Tibial artery (tissue), 4 donors: Measurements from ENCODE around the gene SCARF1.

Experiments
- DNase-seq, 2 donors: peaks; one replicate each; pipeline ENCODE4 v3.0.0-alpha.2; 2019
- H3K27ac ChIP-seq, 2 donors: fragments of 200-600 bp; sonication (generic) in 1 of 2; 1 replicate in 1 of 2; 2 replicates in 1 of 2; pipeline ENCODE4 v1.5.1; 2018 to 2019; ENCODE audit warnings: mild to moderate bottlenecking in 1 of 2
- H3K27me3 ChIP-seq, 2 donors: fragments of 200-600 bp; sonication (generic) in 1 of 2; one replicate each; pipeline versions ENCODE4 v1.5.1 to v1.6.0; 2016 to 2019
- H3K36me3 ChIP-seq, 3 donors: fragments of 200-600 bp; sonication (generic) in 2 of 3; one replicate each; pipeline ENCODE4 v1.5.1; 2016 to 2019; ENCODE audit warnings: mild to moderate bottlenecking in 2 of 3
- H3K4me1 ChIP-seq, 4 donors: fragments of 200-600 bp; sonication (generic) in 2 of 4; 1 replicate in 3 of 4; 2 replicates in 1 of 4; pipeline ENCODE4 v1.5.1; 2016 to 2019
- H3K4me3 ChIP-seq, 2 donors: fragments of 200-600 bp; sonication (generic) in 1 of 2; 1 replicate in 1 of 2; 2 replicates in 1 of 2; pipeline ENCODE4 v1.5.1; 2018 to 2019; ENCODE audit warnings: mild to moderate bottlenecking in 2 of 2
- H3K9me3 ChIP-seq, 3 donors: fragments of 200-600 bp; sonication (generic) in 1 of 3; one replicate each; pipeline ENCODE4 v1.5.1; 2016 to 2019
- intact Hi-C: fragments of 100-400 bp; cut with DNase I; formaldehyde crosslinking; loops from one replicate; pipeline ENCODE4 v1.15.0; 2023; ENCODE audit warnings: low total_unique reads
- TF ChIP-seq, protein P1 (sequence below), 2 experiments: fragments of 200-600 bp in 1 of 2; fragments of 450-650 bp in 1 of 2; IDR thresholded peaks; one replicate each; pipeline ENCODE4 v1.5.1; 2017 to 2019; ENCODE audit warnings: antibody characterized with exemption in 2 of 2, mild to moderate bottlenecking in 1 of 2, moderate library complexity in 1 of 2

The SCARF1 gene

DNA sequence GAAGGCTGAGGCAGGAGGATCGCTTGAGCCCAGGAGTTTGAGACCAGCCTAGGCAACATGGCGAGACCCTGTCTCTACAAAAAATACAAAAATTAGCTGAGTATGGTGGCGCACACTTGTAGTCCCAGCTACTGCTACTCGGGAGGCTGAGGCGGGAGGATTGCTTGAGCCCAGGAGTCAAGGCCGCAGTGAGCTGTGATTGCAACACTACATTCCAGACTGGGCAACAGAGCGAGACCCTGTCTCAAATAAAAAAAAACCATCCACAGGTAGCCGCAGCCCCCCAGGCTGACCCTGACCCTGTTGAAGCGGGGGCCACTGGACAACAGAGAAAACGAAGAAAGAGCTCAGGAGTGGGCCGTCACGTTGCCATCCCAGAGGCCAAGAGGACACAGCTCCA is 20.9 kb downstream of the SCARF1 start:
- TF ChIP-seq, protein P1, sequence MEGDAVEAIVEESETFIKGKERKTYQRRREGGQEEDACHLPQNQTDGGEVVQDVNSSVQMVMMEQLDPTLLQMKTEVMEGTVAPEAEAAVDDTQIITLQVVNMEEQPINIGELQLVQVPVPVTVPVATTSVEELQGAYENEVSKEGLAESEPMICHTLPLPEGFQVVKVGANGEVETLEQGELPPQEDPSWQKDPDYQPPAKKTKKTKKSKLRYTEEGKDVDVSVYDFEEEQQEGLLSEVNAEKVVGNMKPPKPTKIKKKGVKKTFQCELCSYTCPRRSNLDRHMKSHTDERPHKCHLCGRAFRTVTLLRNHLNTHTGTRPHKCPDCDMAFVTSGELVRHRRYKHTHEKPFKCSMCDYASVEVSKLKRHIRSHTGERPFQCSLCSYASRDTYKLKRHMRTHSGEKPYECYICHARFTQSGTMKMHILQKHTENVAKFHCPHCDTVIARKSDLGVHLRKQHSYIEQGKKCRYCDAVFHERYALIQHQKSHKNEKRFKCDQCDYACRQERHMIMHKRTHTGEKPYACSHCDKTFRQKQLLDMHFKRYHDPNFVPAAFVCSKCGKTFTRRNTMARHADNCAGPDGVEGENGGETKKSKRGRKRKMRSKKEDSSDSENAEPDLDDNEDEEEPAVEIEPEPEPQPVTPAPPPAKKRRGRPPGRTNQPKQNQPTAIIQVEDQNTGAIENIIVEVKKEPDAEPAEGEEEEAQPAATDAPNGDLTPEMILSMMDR (IDR thresholded peaks at IDR 0.05): no peak
- Histone ChIP-seq H3K36me3 (peaks cover 0 to 11% (median 4%) of the 10 kb centered on the region in 3 donors), H3K27ac (no peak overlapping the region), H3K4me3 (no peak overlapping the region), H3K27me3 (no peaks in the 10 kb centered on the region), H3K9me3 (no peaks in the 10 kb centered on the region), H3K4me1 (peaks cover 0 to 32% (median 20%) of the 10 kb centered on the region in 4 donors)
- intact Hi-C loops: no loop called here
- no peak for DNase-seq

DNA sequence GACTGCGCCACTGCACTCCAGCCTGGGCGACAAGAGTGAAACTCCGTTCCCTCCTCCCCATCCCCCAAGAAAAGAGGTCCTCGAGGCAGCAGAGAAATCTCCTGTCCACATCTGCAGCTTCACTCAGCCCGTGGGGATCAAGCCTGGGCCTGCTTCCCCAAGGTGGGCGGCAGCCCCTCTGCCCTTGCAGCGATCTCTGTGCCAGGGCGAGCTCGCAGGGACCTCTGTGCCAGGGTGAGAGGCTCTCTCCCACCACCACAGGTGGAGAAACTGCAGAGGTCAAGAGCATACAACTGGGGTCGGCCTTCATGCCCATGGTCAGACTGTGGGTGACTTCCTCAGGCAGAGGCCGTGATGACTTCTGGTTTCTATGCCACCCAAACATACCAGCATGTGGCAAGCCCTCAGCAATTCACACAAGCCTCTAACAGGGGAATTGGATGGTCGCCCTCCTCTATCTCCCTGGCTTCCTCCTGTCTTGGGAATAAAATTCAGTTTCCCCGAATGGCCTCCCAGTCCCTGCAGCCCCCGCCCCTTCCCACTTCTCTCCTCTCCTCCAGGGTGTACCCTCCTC is 22.4 kb downstream of the SCARF1 start:
- Histone ChIP-seq H3K27ac (no peak overlapping the region), H3K36me3 (peaks cover 0 to 19% (median 4%) of the 10 kb centered on the region in 3 donors), H3K9me3 (no peaks in the 10 kb centered on the region), H3K27me3 (no peaks in the 10 kb centered on the region), H3K4me1 (peaks cover 0 to 24% (median 16%) of the 10 kb centered on the region in 4 donors), H3K4me3 (no peak overlapping the region)
- intact Hi-C loops: no loop called here
- DNase-seq: no peak
- TF ChIP-seq, protein P1 (IDR thresholded peaks at IDR 0.05): no peak

DNA sequence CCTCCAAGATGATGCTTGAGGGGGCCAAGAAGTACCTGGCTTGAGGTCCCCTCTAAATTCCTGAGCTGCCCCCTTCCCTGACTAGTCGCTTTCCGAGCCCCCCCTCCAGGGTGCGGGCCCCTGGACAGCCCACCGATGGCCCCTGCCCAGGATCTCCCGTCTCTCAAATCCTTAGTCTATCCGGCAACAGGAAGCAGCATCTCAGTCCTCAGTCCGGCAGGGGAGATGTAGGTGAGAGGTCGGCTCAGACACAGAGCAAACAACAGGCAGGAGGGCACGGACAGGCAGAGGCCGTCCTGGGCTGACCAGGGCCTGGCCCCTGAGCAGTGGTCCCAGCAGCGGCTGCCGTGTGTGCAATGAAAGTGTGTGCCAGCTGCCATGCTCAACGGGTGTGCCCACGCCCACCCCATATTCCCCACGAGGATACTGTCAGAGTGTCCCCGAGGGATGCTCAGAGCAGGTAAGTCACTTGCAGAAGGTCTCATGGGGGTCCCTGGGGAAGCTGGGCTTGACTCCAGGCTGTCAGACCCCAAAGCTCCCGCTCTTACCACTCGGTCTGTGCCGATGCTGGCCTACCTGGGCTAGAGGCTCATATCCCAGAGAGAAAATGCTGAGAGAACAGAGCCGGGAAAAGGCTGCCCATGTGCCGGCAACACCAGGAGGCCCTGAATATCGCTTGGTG is 24.1 kb downstream of the SCARF1 start:
- Histone ChIP-seq H3K4me1 (peaks cover 0 to 8% (median 2%) of the 10 kb centered on the region in 4 donors), H3K27me3 (no peaks in the 10 kb centered on the region), H3K36me3 (peaks cover 0 to 26% (median 4%) of the 10 kb centered on the region in 3 donors), H3K4me3 (no peak overlapping the region), H3K27ac (no peak overlapping the region), H3K9me3 (no peaks in the 10 kb centered on the region)
- TF ChIP-seq, protein P1 (IDR thresholded peaks at IDR 0.05): no peak
- DNase-seq: no peak
- intact Hi-C loops: no loop called here

DNA sequence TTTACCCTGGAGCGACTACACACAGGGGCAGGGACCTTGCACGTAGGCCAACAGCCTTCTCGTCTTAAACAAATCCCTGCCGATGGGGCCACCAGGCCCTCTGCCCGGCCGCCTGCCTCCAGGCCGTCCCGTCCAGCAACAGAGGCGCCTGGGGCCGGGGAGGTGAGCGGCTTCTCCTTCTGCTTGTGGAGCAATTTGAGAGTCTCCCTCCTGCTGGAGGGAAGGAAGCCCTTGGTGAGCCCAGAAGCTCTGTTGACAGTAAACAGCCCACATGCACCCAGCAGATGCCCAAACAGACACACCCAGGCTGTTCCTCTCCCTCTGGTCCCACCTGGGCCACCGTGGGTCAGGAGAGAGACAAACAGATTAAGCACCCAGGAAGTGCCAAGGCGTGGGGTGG is 25.0 kb downstream of the SCARF1 start:
- peaks cover 0 to 26% (median 7%) of the 10 kb centered on the region in 3 donors for H3K36me3 ChIP-seq
- no peak for DNase-seq
- intact Hi-C loops: no loop called here

DNA sequence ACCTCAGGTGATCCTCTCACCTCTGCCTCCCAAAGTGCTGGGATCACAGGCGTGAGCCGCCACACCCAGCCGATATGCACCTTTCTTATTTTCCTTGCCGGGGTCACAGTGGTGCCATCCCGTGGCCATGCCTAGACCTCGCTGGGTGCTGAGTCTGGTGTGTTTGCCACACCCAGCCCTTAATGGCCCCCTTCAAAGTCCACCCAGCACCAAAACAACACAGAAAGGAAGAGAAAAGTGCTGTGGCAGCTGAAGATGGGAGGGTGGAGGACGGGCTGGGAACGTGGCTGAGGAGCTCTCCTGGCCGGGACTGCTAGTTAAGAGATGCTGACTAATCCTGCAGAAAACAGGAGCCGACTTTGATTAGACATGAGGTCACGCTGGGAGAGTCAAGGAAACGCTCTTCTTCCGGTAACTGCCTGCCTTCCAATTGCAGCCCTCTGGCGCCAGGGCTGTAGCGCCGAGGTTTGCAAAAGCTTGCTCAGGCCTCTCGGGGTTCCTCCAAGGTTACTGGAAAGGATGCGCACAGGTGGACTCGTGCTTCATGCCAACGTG is 27.8 kb downstream of the SCARF1 start:
- intact Hi-C loops: no loop called here
- peak in 1 of 2 donors; percentile 28 for DNase-seq
- no peaks in the 10 kb centered on the region for H3K9me3 ChIP-seq
- TF ChIP-seq, protein P1 (IDR thresholded peaks at IDR 0.05): no peak
- H3K4me3 ChIP-seq: no peak overlapping the region
- no peak overlapping the region for H3K27ac ChIP-seq
- H3K36me3 ChIP-seq: peaks cover 0 to 40% (median 15%) of the 10 kb centered on the region in 3 donors
- no peaks in the 10 kb centered on the region for H3K27me3 ChIP-seq
- H3K4me1 ChIP-seq: peaks cover 0 to 6% (median 0%) of the 10 kb centered on the region in 4 donors

More for the DNA sequence above, 25.0 kb downstream of the SCARF1 start:
- TF ChIP-seq, protein P1 (IDR thresholded peaks at IDR 0.05): no peak
- Histone ChIP-seq H3K9me3 (no peaks in the 10 kb centered on the region), H3K4me1 (peaks cover 0 to 6% (median 0%) of the 10 kb centered on the region in 4 donors), H3K27me3 (no peaks in the 10 kb centered on the region), H3K27ac (no peak overlapping the region), H3K4me3 (no peak overlapping the region)
